22Rv1 (cell line): ENCODE results near the gene IGFALS.

Experiments used
- H3K27ac ChIP-seq: fragments of 450-650 bp; 2 replicates; pipeline ENCODE4 v1.5.1; 2017
- ZFX ChIP-seq: fragments of 450-650 bp; IDR thresholded peaks from 2 replicates; pipeline ENCODE4 v1.6.1; 2017; ENCODE audit warnings: antibody characterized with exemption, borderline replicate concordance
- TF ChIP-seq, protein P1 (sequence below): fragments of 450-650 bp; IDR thresholded peaks from 2 replicates; pipeline ENCODE4 v1.5.1; 2017; ENCODE audit warnings: mild to moderate bottlenecking

IGFALS gene

DNA sequence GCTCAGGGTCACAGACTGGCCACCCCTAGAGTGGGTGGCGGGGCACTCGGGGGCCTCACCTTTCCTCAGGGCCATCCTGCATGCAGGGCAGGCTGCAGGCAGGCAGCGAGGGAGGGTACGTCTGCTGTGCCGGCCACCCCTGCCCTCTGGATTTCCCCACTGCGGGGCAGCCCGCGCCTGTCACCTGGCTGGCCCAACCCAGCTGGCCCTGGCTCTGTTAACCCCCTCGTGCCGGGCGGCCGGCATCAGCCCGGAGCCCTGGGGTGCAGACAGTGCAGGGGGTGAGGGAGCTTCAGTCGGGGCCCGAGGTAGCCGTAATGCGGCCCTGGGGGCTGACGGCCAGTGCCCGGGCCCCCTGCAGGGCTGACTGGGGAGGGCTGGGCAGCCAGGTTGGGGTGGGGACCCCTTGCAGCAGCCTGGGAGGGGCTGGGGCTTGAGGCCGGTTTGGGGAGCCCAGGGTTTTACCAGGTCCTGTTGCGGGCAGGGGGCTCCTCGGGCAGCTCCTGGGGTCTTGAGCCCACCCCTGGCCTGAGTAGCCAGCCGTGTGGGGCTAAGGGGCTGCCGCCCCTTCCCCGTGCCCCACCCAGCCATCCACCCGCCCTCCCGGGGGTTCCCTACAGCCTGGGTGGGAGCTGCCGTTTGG lies at the start of gene IGFALS:
Gene IGFALS, minus strand, starts transcription at position 128 of the 643 bp plus-strand sequence. Its CDS starts 53 bp downstream, at position 75.
- H3K27ac ChIP-seq, result no peak within 1 kb of the TSS
- TF ChIP-seq, protein P1, sequence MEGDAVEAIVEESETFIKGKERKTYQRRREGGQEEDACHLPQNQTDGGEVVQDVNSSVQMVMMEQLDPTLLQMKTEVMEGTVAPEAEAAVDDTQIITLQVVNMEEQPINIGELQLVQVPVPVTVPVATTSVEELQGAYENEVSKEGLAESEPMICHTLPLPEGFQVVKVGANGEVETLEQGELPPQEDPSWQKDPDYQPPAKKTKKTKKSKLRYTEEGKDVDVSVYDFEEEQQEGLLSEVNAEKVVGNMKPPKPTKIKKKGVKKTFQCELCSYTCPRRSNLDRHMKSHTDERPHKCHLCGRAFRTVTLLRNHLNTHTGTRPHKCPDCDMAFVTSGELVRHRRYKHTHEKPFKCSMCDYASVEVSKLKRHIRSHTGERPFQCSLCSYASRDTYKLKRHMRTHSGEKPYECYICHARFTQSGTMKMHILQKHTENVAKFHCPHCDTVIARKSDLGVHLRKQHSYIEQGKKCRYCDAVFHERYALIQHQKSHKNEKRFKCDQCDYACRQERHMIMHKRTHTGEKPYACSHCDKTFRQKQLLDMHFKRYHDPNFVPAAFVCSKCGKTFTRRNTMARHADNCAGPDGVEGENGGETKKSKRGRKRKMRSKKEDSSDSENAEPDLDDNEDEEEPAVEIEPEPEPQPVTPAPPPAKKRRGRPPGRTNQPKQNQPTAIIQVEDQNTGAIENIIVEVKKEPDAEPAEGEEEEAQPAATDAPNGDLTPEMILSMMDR, result no peak
- no peak for TF ChIP-seq ZFX

DNA sequence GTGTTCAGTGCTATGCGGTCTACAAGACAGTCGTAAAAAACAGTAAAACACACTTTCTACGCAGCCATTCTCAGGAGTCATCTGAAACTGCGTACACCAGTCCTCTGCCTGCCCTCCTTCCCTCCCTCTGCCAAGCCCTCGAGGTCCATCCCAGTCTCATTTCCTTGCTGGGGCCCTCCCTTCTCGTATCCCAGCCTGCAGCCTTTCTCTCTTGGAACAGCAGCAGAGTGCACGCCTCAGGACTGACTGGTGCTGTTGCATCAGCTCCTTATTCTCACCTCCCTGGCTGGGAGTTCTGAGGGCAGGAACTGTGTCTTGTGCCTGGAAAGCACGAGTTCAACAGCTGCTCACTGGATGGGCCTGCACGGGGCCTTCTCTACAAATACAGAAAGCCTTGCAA lies 46.0 kb upstream of the IGFALS start:
- no peak overlapping the region for H3K27ac ChIP-seq
- no peak for TF ChIP-seq ZFX
- TF ChIP-seq, protein P1, result no peak

DNA sequence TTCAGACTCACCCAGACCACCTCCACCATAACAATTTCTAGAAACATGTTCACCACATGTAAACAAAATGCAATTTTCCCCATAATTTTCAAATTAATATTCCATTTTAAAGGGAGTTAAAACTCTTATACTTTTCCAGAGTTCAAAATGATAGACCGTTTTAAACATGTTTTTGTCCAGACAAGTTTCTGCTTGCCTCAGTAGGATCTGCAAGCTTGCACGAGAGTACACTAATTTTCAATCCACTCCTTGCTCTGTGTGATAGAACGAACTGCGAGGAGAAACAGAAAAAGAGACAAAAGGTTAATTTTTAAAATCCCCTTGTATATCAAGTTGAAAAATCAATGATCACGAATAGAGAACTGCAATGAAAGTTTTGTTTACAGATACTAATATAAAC lies 40.6 kb upstream of the IGFALS start:
- no peak overlapping the region for H3K27ac ChIP-seq
- TF ChIP-seq ZFX, result no peak
- TF ChIP-seq, protein P1, result no peak

DNA sequence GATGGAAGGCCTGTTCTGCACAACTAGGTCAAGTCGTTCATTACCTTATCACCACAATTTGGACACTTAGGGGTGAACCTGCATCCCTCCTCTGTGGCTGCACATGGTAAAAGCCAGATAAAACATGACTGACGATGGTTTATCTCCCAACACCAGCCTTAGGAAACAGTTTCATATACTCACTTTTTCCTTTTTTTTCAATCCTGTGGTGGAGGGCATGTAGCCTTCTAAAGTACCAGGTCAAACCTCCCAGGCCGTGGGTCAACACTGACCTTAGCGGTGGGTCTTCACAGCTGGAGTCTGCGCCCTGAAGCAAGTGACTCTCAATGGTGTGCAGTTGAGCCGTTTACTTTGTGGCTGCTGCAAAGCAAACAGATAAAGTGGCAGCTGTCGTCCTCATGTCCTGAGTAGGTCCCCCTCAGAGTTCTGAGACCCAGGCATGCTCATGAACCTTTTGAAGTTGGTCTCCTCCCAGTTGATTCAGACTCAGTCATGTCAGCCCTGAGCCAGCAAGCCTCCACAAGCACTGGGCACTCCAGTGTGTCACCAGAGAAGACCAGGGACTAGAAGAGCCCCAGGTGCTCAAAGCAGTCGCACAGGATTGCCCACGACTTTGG lies 39.4 kb upstream of the IGFALS start:
- H3K27ac ChIP-seq, result no peak overlapping the region
- no peak for TF ChIP-seq ZFX

DNA sequence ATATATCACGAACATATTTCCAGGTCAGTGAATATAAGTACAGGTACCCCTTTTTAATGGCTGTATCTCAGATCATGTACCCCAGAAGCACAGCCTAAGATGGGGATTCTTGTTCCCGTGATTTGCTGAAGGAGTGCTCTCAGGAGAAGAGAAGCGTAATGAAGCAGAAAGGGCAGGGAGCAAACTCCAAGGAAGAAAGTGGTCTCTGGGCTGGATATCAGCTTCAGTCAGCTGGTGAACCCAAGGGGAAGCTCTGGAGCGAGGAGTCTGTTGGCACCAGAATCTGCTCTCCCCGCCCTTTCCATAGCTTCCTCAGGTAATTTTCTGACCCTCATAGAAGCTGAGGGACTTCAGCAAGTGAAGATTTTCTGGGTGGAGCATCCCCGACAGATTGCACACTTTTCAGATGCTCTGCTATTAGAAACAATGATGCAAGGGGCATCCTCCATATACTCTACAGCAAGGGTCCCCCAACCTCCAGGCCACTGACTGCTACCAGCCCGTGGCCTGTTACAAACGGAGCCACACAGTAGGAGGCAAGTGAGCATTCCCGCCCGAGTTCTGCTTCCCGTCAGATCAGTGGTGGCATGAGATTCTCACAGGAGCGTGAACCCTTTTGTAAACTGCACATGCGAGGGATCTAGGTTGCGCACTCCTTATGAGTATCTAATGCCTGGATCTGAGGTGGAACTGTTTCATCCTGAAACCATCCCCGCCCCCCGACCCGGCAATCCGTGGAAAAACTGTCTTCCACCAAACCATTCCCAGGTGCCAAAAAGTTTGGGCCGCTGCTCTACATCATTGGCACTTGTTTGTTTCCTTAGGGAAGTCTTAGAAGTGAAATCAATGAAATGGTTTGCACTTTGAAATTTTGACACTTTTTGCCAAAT lies 37.9 kb upstream of the IGFALS start:
- TF ChIP-seq ZFX, result no peak
- TF ChIP-seq, protein P1, result no peak
- H3K27ac ChIP-seq, result no peak overlapping the region

DNA sequence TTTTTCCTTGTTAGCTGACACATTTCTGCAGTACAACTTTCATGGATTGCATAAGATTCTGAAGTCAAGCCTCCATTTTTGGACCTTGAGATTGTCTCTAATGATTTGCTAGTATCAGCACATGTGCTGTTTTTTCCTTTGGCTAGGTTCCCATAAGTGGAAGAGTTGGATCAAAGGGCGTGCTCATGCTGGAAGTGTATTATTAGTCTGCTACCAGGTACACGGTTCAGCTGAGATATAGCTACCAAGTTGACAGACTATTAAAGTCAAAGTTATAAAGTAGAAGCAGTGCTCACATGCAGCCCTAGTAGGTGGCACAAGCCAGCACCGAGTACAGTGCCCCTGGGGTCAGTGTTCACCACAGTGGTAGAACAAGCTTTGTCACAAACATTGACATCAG lies 36.7 kb upstream of the IGFALS start:
- no peak overlapping the region for H3K27ac ChIP-seq
- no peak for TF ChIP-seq ZFX
- TF ChIP-seq, protein P1, result no peak

DNA sequence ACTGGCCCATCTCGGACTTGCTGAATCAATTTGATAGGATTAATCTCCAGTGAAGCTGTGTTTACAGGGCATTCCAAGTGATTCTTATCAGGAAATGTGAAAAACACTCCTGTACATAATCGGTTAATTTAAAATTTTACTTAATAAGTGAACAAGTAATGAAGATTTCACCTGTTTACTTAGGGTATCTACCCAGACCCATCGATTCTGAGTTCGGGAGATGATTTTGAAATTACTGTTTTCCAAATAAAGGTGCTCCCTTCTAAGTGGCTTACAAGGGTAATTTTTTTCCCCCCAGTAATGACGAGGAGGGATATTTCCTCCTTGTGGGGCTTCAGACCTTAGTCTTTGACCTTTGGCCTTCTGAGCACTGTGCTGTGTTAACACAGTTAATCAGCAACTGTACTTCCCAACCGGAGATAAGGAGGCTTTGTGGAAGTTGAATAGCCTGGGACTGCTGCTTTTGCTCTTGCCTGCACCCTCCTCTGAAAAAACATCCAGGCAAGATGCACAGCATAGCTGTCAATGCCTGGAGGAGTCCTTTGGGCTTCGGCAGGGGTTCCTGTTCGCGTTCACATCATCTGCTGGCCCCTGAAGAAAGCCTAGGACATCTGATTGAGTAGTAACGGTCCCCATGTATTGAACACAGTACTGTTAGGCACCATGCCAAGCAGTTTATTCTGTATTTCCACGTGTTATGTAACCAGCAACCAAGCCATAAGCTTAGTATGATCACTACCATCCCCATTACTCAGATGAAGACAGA lies 35.3 kb upstream of the IGFALS start:
- TF ChIP-seq, protein P1, result no peak
- TF ChIP-seq ZFX, result no peak
- no peak overlapping the region for H3K27ac ChIP-seq
